Activated CD4-positive, alpha-beta T cell treated with anti-CD3 and anti-CD28 coated beads for 36 hours (primary cell): ENCODE measurements around the gene LDB3. TPM values are rescaled to one million over a fixed set of nuclear protein-coding genes. Genes with fewer than 3 reads are reported as not detected.

ENCODE experiments used
- ATAC-seq: fragments of 200-7000 bp; cut with Tn5 transposase; one replicate; pipeline ENCODE4 v1.10.0; 2021; ENCODE audit warnings: mild to moderate bottlenecking, moderate library complexity
- CTCF ChIA-PET: fragments of 350-600 bp; sonication (Branson Sonifier 250); formaldehyde crosslinking; loops from one replicate; lab custom pipeline; 2021; ENCODE audit warnings: antibody characterized with exemption; lab: Charles Lee
- POLR2A ChIA-PET: fragments of 350-600 bp; sonication (Branson Sonifier 250); formaldehyde crosslinking; loops from one replicate; lab custom pipeline; 2021; ENCODE audit warnings: antibody characterized with exemption, inconsistent platforms; lab: Charles Lee
- DNase-seq: peaks from one replicate; pipeline ENCODE4 v3.0.0-alpha.2; 2020
- H3K27ac Mint-ChIP-seq: one replicate; pipeline ENCODE4 v1.8.0; 2021; ENCODE audit warnings: mixed read lengths
- H3K27me3 Mint-ChIP-seq: one replicate; pipeline ENCODE4 v1.8.0; 2021; ENCODE audit warnings: mixed read lengths
- H3K36me3 Mint-ChIP-seq: one replicate; pipeline ENCODE4 v1.8.0; 2021; ENCODE audit warnings: low read depth, mixed read lengths
- H3K4me1 Mint-ChIP-seq: one replicate; pipeline ENCODE4 v1.8.0; 2021; ENCODE audit warnings: mixed read lengths
- H3K4me3 Mint-ChIP-seq: one replicate; pipeline ENCODE4 v1.8.0; 2021; ENCODE audit warnings: mild to moderate bottlenecking, moderate library complexity, mixed read lengths
- H3K9me3 Mint-ChIP-seq: one replicate; pipeline ENCODE4 v1.8.0; 2021; ENCODE audit warnings: low read depth, mixed read lengths
- intact Hi-C, 2 experiments: fragments of 100-400 bp; cut with DNase I in 1 of 2; cut with micrococcal nuclease in 1 of 2; formaldehyde crosslinking; loops; one replicate each; pipeline versions ENCODE4 v1.14.2 to v1.15.1; 2022 to 2024; cut with DNase I, micrococcal nuclease
- total RNA-seq, 2 experiments: library from RNA; stranded (reverse); gene quantifications; one replicate each; pipeline ENCODE4 v1.2.3, GENCODE V29; 2021

The LDB3 gene
- total RNA-seq, 2 experiments from 2014 or later, result 0.05 to 0.09 TPM

DNA sequence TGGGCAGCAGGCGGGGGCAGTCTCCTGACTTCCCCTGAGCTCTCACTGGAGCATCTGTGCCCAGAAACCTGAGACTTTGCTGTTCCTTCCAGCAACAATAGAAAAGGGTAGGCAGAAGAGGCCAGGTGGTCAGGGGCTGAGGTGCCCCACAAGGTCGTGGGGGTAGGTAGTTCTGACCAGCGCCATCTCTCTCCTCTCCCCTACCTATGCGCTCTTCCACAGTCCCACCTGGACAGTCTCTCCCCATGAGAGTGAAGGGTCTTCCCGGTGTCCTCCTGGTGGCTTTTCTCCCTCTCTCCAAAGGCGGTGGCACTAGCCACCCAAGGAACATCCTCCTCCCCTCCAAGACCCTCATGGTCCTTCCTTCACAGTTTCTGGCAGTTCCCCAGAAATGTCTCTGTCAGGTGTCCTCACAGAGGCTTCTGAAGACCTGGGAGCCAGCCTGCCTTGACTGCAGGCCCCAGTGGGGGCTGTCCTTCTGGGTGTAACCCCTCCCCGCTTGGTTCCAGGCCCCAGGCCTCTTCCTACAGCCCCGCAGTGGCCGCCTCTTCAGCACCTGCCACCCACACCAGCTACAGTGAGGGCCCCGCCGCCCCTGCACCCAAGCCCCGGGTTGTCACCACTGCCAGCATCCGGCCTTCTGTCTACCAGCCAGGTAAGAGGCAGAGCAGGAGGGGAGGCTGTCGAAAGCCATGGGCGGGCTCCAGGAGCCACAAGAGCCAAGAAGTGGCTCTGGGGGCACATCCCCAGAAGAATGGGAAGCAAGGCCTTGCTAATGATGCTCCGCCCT, 41.3 kb downstream of the LDB3 start:
- Mint-ChIP-seq H3K9me3 (no peaks in the 10 kb centered on the region), H3K27me3 (no peaks in the 10 kb centered on the region), H3K4me3 (peak overlapping the region; percentile 75), H3K36me3 (no peaks in the 10 kb centered on the region), H3K27ac (peak overlapping the region; percentile 48), H3K4me1 (peaks cover 12% of the 10 kb centered on the region)
- DNase-seq, result no peak
- no peak for ATAC-seq
- intact Hi-C loops, result loop anchor here (5.0 kb wide), 4 partner anchors 172 to 793 kb away; partner anchors contain the start of genes ADIRF (in 1 of the 2) and MINPP1 (in 1 of the 2)
- ChIA-PET POLR2A (no interaction called here), CTCF (interaction anchor here (0.6 to 5.8 kb wide), 5 partner anchors 16 to 196 kb away, joined by 3 to 22 read pairs (median 4); no protein-coding TSS in a partner anchor)

- intact Hi-C loops, result loop anchor here (1.0 to 5.0 kb wide), 11 partner anchors 45 to 791 kb away; partner anchors contain the start of genes BMPR1A (in 2 of the 2), ADIRF (in 1 of the 2), GLUD1 (in 1 of the 2) and MINPP1 (in 1 of the 2)
- Mint-ChIP-seq H3K27ac (peak overlapping the region; percentile 96), H3K4me1 (peaks cover 12% of the 10 kb centered on the region), H3K9me3 (no peaks in the 10 kb centered on the region), H3K4me3 (peak overlapping the region; percentile 75), H3K36me3 (no peaks in the 10 kb centered on the region), H3K27me3 (no peaks in the 10 kb centered on the region)
- ATAC-seq (peak; percentile 93), DNase-seq (peak; percentile 91)
- ChIA-PET CTCF (interaction anchor here (0.8 to 5.8 kb wide), 3 partner anchors 17 to 48 kb away, joined by 3 to 22 read pairs (median 5); no protein-coding TSS in a partner anchor), POLR2A (interaction anchor here (0.6 to 1.7 kb wide), 2 partner anchors 11 to 18 kb away, joined by 3 read pairs; no protein-coding TSS in a partner anchor)
These were observed 42.7 kb downstream of the LDB3 start for GRCh38 chr10:86710987-86711512.

DNA sequence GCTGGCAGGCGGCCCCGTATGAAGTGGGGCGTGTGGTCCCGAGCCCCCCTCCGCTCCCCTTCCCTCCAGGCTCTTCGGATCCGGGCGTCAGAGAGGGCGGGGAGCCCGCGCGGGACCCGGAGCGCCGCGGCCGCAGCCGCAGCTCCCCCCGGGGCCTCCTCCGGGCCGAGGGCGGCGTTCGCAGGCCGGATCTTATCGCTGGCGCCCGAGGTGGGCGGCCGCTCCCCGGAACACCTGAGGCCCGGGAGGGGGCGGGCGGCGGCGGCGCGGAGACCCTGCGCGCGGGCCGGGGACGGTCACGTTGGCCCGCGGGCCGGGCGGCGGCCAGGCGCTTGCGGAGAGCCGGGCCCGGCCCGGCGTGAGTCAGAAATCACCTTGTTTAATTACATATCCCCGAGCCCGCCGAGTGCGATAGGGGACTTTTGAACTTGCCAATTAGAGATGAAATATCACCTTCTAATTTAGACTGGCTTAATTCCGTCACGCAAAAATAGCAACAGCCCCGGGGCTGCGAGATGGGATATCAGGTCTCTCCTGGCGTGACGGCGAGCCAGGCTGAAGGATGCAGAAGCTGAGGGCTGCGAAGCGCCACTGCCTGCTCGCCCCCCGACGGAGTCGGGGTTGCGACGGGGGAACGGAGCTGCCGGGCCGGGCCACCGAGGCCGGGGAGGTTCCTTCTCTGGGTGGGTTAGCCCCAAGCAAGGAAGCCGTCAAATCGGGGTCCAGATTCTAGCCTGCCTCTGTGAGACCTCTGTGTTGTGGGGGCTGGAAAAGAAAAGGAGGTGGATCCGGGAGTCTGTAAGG, 43.4 kb downstream of the LDB3 start:
- DNase-seq (peak; percentile 73), ATAC-seq (peak; percentile 49)
- H3K27me3 Mint-ChIP-seq, result no peaks in the 10 kb centered on the region
- H3K9me3 Mint-ChIP-seq, result no peaks in the 10 kb centered on the region
- peak overlapping the region; percentile 85 for H3K27ac Mint-ChIP-seq
- H3K4me3 Mint-ChIP-seq, result peak overlapping the region; percentile 80
- ChIA-PET CTCF (interaction anchor here (0.7 to 5.8 kb wide), 4 partner anchors 18 to 311 kb away, joined by 3 to 22 read pairs (median 6); no protein-coding TSS in a partner anchor), POLR2A (interaction anchor here (1.7 kb wide), 1 partner anchor 12 kb away, joined by 3 read pairs; no protein-coding TSS in a partner anchor)
- intact Hi-C loops, result loop anchor here (1.0 to 5.0 kb wide), 11 partner anchors 45 to 791 kb away; partner anchors contain the start of genes BMPR1A (in 2 of the 2), ADIRF (in 1 of the 2), GLUD1 (in 1 of the 2) and MINPP1 (in 1 of the 2)
- peaks cover 12% of the 10 kb centered on the region for H3K4me1 Mint-ChIP-seq
- no peaks in the 10 kb centered on the region for H3K36me3 Mint-ChIP-seq

DNA sequence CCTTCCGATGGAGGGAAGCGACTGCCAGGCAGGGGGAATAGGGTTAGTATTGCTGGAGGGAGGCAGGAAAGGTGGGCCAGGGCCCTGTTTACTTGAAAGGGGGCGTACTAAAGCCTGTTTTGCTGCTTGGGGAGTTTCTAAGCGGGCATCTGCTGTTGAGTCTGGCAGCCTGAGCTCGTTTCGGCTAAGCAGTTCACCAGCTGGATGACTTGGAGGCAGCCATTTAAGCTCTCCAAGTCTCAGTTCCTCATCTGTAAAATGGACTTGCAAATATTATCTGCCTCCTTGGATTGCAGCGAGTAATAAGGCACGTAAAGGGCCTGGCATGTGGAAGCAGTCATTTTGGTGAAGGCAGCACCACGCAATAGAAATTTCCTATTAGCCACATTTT, 44.0 kb downstream of the LDB3 start:
- intact Hi-C loops, result loop anchor here (5.0 kb wide), 4 partner anchors 175 to 790 kb away; partner anchors contain the start of genes ADIRF (in 1 of the 2) and MINPP1 (in 1 of the 2)
- peak; percentile 33 for DNase-seq
- no peaks in the 10 kb centered on the region for H3K9me3 Mint-ChIP-seq
- POLR2A ChIA-PET, result interaction anchor here (0.5 kb wide), 1 partner anchor 29 kb away, joined by 4 read pairs; no protein-coding TSS in a partner anchor
- H3K36me3 Mint-ChIP-seq, result no peaks in the 10 kb centered on the region
- H3K27me3 Mint-ChIP-seq, result no peaks in the 10 kb centered on the region
- H3K27ac Mint-ChIP-seq, result peak overlapping the region; percentile 85
- peaks cover 12% of the 10 kb centered on the region for H3K4me1 Mint-ChIP-seq
- peak overlapping the region; percentile 80 for H3K4me3 Mint-ChIP-seq
- CTCF ChIA-PET, result interaction anchor here (0.7 to 5.8 kb wide), 5 partner anchors 19 to 312 kb away, joined by 3 to 22 read pairs (median 5); no protein-coding TSS in a partner anchor
- no peak for ATAC-seq

GRCh38 chr10:86715156-86715795, 47.0 kb downstream of the LDB3 start:
- Mint-ChIP-seq H3K4me1 (peaks cover 9% of the 10 kb centered on the region), H3K27me3 (no peaks in the 10 kb centered on the region), H3K9me3 (no peaks in the 10 kb centered on the region), H3K4me3 (no peak overlapping the region), H3K36me3 (no peaks in the 10 kb centered on the region), H3K27ac (no peak overlapping the region)
- no peak for DNase-seq
- ATAC-seq, result no peak
- intact Hi-C loops, result no loop called here
- ChIA-PET POLR2A (interaction anchor here (1.4 kb wide), 1 partner anchor 380 kb away, joined by 3 read pairs; the partner anchor contains the start of gene SHLD2), CTCF (interaction anchor here (0.9 to 5.8 kb wide), 2 partner anchors 22 to 168 kb away, joined by 5 to 22 read pairs; no protein-coding TSS in a partner anchor)

GRCh38 chr10:86715836-86716235, 47.5 kb downstream of the LDB3 start:
- Mint-ChIP-seq H3K9me3 (no peaks in the 10 kb centered on the region), H3K36me3 (no peaks in the 10 kb centered on the region), H3K27ac (no peak overlapping the region), H3K4me3 (no peak overlapping the region), H3K27me3 (no peaks in the 10 kb centered on the region), H3K4me1 (peaks cover 5% of the 10 kb centered on the region)
- intact Hi-C loops, result no loop called here
- ATAC-seq (no peak), DNase-seq (no peak)
- ChIA-PET POLR2A (interaction anchor here (1.4 kb wide), 1 partner anchor 380 kb away, joined by 3 read pairs; the partner anchor contains the start of gene SHLD2), CTCF (interaction anchor here (0.9 kb wide), 1 partner anchor 168 kb away, joined by 5 read pairs; no protein-coding TSS in a partner anchor)

GRCh38 chr10:86716466-86716865, 48.2 kb downstream of the LDB3 start:
- ChIA-PET CTCF (interaction anchor here (1.8 kb wide), 1 partner anchor 23 kb away, joined by 7 read pairs; no protein-coding TSS in a partner anchor), POLR2A (no interaction called here)
- Mint-ChIP-seq H3K36me3 (no peaks in the 10 kb centered on the region), H3K27ac (no peak overlapping the region), H3K27me3 (peaks cover 4% of the 10 kb centered on the region), H3K9me3 (no peaks in the 10 kb centered on the region), H3K4me3 (no peak overlapping the region), H3K4me1 (peaks cover 3% of the 10 kb centered on the region)
- no peak for ATAC-seq
- DNase-seq, result no peak
- intact Hi-C loops, result no loop called here

DNA sequence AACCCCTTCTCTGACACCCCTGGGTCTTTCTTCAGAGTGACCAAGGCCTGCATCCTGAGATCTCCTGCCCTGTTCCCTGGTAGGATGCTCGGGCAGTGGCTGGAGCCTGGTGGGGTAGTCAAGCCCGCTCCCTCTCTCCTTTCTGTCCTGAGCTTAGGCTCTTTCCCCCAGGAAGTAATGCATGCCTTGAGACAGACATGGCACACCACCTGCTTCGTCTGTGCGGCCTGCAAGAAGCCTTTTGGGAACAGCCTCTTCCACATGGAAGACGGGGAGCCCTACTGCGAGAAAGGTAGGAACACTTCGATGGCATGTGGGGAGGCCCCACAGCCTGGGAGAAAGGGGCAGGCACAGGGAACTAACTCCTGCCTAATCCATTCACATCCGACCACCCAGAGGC, 50.2 kb downstream of the LDB3 start:
- intact Hi-C loops, result no loop called here
- ChIA-PET POLR2A (no interaction called here), CTCF (no interaction called here)
- DNase-seq (no peak), ATAC-seq (no peak)
- no peaks in the 10 kb centered on the region for H3K9me3 Mint-ChIP-seq
- no peaks in the 10 kb centered on the region for H3K36me3 Mint-ChIP-seq
- no peaks in the 10 kb centered on the region for H3K4me1 Mint-ChIP-seq
- no peak overlapping the region for H3K27ac Mint-ChIP-seq
- H3K4me3 Mint-ChIP-seq, result no peak overlapping the region
- peaks cover 5% of the 10 kb centered on the region for H3K27me3 Mint-ChIP-seq

DNA sequence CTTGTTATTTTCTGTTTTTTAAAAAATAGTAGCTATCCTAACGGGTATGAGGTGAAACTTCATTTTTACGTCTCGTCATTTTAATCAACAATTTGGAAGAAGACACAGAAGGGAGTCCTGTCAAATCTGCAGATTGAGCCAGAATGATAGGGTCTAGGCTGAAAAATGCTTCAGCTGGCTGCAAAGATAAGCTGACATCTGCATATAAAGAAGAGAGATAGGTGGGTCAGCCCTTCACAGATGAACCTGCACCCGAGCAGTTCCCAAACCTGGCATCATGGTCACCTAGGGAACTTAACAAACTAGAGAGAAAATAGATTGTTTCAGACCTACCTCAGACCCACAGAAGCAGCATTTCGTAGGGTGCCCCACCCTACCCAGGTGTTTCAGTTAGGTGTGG, 52.9 kb downstream of the LDB3 start:
- H3K27ac Mint-ChIP-seq, result no peak overlapping the region
- H3K9me3 Mint-ChIP-seq, result no peaks in the 10 kb centered on the region
- ChIA-PET POLR2A (no interaction called here), CTCF (no interaction called here)
- peaks cover 5% of the 10 kb centered on the region for H3K27me3 Mint-ChIP-seq
- no peaks in the 10 kb centered on the region for H3K36me3 Mint-ChIP-seq
- DNase-seq (no peak), ATAC-seq (no peak)
- H3K4me3 Mint-ChIP-seq, result no peak overlapping the region
- intact Hi-C loops, result no loop called here
- no peaks in the 10 kb centered on the region for H3K4me1 Mint-ChIP-seq

DNA sequence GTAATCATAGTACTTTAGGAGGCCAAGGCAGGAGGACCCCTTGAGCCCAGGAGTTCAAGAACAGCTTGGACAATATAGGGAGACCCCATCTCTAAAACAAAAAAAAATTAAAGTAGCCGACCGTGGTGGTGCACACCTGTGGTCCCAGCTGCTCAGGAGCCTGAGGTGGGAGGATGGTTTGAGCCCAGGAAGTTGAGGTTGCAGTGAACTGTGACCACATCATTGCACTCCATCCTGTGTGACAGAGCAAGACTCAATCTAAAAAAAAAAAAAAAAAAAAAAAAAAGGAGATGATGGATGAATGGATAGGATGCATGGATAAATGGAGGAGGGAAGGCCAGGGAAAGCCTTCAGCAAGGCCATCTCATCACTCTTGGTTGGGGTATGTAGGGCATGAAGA, 54.7 kb downstream of the LDB3 start:
- Mint-ChIP-seq H3K4me3 (no peak overlapping the region), H3K36me3 (no peaks in the 10 kb centered on the region), H3K4me1 (no peaks in the 10 kb centered on the region), H3K9me3 (no peaks in the 10 kb centered on the region), H3K27me3 (peaks cover 6% of the 10 kb centered on the region), H3K27ac (no peak overlapping the region)
- POLR2A ChIA-PET, result no interaction called here
- CTCF ChIA-PET, result no interaction called here
- intact Hi-C loops, result no loop called here
- no peak for DNase-seq
- no peak for ATAC-seq
